Keratinocyte (primary cell): ENCODE results near the gene DDX50.

Source experiments
- EZH2 ChIP-seq: IDR thresholded peaks from one replicate; pipeline ENCODE4 v1.6.1; 2012; ENCODE audit warnings: inconsistent platforms, mild to moderate bottlenecking, low read length, moderate library complexity
- TF ChIP-seq, protein P1 (sequence below), 3 experiments: IDR thresholded peaks in 1 of 3; conservative IDR thresholded peaks in 1 of 3; optimal IDR thresholded peaks in 1 of 3; 2 replicates in 2 of 3; 3 replicates in 1 of 3; pipeline versions ENCODE3 to v1.5.1; 2011; ENCODE audit warnings: low read length in 3 of 3, mild to moderate bottlenecking in 3 of 3, moderate library complexity in 2 of 3, control low read depth in 1 of 3, inconsistent platforms in 1 of 3; ENCODE audit not compliant: insufficient read depth in 2 of 3; ENCODE audit errors: extremely low read depth in 1 of 3

DNA sequence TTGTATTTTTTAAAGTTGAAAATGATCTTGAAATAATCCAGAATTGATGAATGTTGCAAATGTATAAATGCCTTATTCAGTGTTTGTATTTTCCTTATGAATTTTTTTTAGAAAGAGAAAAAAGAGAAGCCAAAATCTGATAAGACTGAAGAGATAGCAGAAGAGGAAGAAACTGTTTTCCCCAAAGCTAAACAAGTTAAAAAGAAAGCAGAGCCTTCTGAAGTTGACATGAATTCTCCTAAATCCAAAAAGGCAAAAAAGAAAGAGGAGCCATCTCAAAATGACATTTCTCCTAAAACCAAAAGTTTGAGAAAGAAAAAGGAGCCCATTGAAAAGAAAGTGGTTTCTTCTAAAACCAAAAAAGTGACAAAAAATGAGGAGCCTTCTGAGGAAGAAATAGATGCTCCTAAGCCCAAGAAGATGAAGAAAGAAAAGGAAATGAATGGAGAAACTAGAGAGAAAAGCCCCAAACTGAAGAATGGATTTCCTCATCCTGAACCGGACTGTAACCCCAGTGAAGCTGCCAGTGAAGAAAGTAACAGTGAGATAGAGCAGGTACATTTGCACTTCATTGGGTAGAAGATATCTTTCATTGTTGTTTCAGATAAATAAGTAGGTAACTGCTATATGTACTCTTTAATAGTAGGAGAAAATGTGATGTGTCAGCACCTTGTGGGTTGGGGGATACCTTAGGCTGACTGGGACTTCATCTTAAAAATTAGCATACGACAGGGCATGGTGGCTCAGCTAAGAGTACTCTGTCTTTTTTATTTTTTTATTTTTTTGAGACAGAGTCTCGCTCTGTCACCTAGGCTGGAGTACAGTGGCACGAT lies 58.8 kb downstream of the DDX50 start:
- TF ChIP-seq EZH2 = no peak
- TF ChIP-seq, protein P1, sequence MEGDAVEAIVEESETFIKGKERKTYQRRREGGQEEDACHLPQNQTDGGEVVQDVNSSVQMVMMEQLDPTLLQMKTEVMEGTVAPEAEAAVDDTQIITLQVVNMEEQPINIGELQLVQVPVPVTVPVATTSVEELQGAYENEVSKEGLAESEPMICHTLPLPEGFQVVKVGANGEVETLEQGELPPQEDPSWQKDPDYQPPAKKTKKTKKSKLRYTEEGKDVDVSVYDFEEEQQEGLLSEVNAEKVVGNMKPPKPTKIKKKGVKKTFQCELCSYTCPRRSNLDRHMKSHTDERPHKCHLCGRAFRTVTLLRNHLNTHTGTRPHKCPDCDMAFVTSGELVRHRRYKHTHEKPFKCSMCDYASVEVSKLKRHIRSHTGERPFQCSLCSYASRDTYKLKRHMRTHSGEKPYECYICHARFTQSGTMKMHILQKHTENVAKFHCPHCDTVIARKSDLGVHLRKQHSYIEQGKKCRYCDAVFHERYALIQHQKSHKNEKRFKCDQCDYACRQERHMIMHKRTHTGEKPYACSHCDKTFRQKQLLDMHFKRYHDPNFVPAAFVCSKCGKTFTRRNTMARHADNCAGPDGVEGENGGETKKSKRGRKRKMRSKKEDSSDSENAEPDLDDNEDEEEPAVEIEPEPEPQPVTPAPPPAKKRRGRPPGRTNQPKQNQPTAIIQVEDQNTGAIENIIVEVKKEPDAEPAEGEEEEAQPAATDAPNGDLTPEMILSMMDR (optimal IDR thresholded peaks at IDR 0.05 in 1 of 3, IDR thresholded peaks at IDR 0.05 in 1 of 3, conservative IDR thresholded peaks at IDR 0.05 in 1 of 3; ENCODE audit: extremely low read depth in 1 of 3, insufficient read depth in 2 of 3, low read length in 3 of 3) = no peak
